Urinary bladder (tissue), 4 donors: ENCODE results near the gene MRPL36. TPM values are rescaled to one million over a fixed set of nuclear protein-coding genes. Genes with fewer than 3 reads are reported as not detected.

ENCODE experiments used
- DNase-seq: peaks from one replicate; pipeline ENCODE4 v3.0.0-alpha.2; 2015; ENCODE audit errors: extremely low spot score
- H3K27ac ChIP-seq: one replicate; pipeline ENCODE4 v1.5.1; 2013; ENCODE audit warnings: low read depth, mild to moderate bottlenecking, moderate library complexity
- H3K36me3 ChIP-seq: one replicate; pipeline ENCODE4 v1.6.1; 2013; ENCODE audit warnings: mild to moderate bottlenecking, moderate library complexity; ENCODE audit not compliant: insufficient read depth
- H3K4me1 ChIP-seq: one replicate; pipeline ENCODE4 v1.6.1; 2013; ENCODE audit warnings: mild to moderate bottlenecking, moderate library complexity; ENCODE audit not compliant: insufficient read depth
- H3K4me3 ChIP-seq: one replicate; pipeline ENCODE4 v1.5.1; 2013; ENCODE audit warnings: low read depth, low read length
- WGBS: extraction: QIAGEN DNeasy Blood & Tissue Kit; methylation state at CpG from one replicate; pipeline ENCODE4 v1.1.7; 2013; 5-methylcytosine and 5-hydroxymethylcytosine counted together
- polyA plus RNA-seq: library from polyadenylated mRNA; stranded (reverse); fragments of 200-250 nt; gene quantifications from one replicate; pipeline ENCODE4 v1.2.3, GENCODE V29; 2013
- total RNA-seq: library from RNA; depleted of rRNA; stranded (reverse); fragments of >200 nt; gene quantifications from one replicate; pipeline ENCODE4 v1.2.3, GENCODE V29; 2014
- donor health status: healthy with polysubstance abuse.
- donor health status: healthy.

The MRPL36 gene
- total and polyA plus RNA-seq, 2 donors, result 19.9 to 68.6 TPM

DNA sequence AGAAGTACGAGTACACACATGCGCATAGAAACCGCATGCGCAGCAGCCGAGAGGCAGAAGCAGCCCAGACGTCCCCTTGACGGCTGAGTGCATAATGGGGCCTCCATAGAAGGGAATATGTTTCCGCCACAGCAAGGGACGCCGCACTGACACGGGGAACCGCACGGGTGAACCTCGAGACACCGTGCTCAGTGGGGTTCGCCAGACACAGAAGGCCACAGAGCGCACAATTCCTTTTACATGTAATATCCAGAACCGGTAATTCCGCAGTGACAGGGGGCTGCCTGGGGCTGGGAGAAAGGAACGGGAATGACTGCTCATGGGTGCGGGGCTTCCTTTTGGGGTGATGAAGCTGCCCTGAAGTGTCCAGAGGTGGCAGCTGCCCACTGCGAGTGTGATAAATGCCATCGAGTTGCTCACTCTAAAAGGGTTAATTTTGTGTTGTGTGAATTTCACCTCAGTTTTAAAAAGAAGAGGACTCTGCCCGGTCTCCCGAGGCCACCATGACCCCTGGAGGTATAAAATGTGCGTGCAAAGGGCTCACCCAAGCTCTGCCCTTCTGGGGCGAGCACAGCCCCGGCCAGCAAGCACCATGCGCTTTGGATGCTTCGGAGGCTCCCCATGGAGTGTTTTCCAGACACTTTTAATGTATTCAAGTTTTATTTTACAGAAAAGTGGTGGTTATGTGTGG is 29.7 kb downstream of the MRPL36 start:
- DNase-seq, result no peak
- no peaks in the 10 kb centered on the region for H3K4me1 ChIP-seq
- no peak overlapping the region for H3K4me3 ChIP-seq
- no peak overlapping the region for H3K27ac ChIP-seq
- WGBS, result 84% methylated on average over 30 of the region's 30 CpGs
- no peaks in the 10 kb centered on the region for H3K36me3 ChIP-seq

DNA sequence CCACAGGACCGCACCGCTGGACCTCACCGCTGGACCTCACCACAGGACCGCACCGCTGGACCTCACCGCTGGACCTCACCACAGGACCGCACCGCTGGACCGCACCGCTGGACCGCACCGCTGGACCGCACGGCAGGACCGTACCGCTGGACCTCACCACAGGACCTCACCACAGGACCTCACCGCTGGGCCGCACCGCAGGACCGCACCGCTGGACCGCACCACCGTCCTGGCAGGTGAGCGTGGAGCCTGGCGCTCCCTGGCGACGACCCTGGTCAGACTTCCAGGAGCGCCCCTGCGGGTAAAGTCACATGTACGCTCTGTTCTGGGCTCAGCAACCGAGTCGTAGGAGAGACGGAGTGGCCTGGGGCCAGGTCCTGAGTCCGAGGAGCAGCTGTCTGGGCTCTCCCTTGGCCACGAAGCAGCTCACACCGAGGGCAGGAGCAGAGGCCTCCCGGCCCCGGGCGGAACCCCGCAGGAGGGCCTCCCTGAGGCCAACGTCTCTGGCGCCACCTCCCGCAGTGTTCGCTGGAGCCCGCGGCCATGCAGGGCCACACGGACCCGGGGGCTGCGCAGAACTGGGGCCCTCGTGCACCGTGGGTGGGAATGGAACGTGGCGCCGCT is 30.5 kb downstream of the MRPL36 start:
- H3K4me3 ChIP-seq, result no peak overlapping the region
- H3K36me3 ChIP-seq, result no peaks in the 10 kb centered on the region
- no peak overlapping the region for H3K27ac ChIP-seq
- DNase-seq, result no peak
- H3K4me1 ChIP-seq, result no peaks in the 10 kb centered on the region
- 93% methylated on average over 47 of the region's 54 CpGs for WGBS

DNA sequence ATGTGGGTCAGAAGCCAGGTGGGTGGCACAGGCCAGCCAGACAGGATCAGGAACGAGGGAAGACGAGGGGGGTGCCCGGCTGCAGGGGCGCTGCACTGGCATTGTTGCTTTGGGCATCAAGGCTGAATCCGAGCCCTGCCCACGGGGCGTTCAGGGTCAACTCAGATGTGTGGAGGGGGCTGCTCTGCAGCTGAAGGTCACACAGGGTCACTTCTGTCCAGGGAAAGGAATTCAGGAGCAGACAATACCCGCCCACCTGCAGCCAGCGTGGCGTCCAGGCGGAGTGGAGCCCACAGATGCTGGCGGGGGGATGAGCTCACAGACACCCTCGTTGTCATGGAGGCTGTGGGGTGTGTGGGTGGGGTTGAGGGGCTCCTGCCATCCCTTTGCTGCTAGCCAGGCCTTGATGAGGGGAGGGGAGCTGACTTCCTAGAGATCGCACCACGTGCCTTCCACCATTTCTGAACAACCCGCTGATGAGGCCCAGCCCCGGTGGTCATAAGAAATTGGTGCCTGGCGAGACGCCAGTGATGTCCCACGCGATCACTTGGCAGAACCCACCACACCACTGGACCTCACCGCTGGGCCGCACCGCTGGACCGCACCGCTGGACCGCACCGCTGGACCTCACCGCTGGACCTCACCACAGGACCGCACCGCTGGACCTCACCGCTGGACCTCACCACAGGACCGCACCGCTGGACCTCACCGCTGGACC is 31.2 kb downstream of the MRPL36 start:
- DNase-seq, result no peak
- Histone ChIP-seq H3K36me3 (no peaks in the 10 kb centered on the region), H3K4me3 (no peak overlapping the region), H3K4me1 (no peaks in the 10 kb centered on the region), H3K27ac (no peak overlapping the region)
- WGBS, result 90% methylated on average over 32 of the region's 35 CpGs

DNA sequence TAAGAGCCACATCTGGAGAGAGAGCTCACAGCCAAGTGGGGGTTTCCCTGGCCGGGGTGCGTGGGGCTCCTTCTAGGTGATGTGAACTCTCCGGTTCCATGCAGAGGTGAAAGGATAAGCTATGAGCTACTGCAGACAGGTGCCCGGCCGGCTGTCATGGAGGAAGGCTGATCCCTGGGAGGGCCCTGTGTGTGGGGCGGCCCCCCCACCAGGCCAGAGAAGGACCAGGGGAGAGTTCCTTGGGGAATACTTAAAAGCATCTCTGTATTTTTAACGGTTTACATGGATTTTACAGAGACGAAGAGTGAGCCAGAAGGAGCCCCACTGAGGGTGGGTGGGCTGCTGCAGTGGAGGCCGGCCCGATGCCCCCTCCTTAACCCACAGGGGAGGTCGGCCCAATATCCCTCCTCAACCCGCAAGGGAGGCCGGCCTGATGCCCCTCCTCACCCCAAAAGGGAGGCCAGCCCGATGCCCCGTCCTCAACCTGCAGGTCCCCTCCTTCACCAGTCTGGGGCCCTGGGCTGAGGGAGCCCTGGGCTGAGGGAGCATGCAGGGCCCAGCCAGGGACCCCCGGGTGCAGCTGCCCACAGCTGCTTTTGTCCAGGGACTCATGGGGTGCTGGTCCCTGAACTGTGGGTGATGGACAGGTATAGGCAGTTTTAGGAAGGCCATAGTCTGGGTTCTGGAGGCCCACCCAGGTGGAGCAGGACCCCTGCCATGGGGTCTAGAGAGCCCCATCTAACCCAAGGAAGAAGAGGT is 31.9 kb downstream of the MRPL36 start:
- WGBS, result 64% methylated on average over 16 of the region's 16 CpGs

DNA sequence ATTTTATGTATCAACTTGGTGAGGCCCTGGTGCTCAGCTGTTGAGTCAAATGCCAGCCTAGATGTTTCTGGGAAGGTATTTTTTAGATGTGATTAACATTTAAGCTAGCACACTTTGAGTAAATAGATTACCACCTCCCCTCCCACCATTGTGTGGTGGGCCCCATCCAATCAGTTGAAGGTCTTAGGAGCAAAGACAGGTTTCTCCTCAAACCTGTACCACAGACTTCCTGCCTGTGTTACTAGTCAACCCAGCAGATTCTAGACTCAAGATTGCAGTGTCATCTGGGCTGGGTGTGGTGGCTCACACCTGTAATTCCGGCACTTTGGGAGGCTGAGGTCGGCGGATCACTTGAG is 33.8 kb downstream of the MRPL36 start:
- H3K4me1 ChIP-seq, result no peaks in the 10 kb centered on the region
- no peaks in the 10 kb centered on the region for H3K36me3 ChIP-seq
- 94% methylated on average over 3 of the region's 3 CpGs for WGBS
- no peak overlapping the region for H3K4me3 ChIP-seq
- no peak overlapping the region for H3K27ac ChIP-seq
- no peak for DNase-seq

More for the DNA sequence above, 31.9 kb downstream of the MRPL36 start:
- no peak overlapping the region for H3K4me3 ChIP-seq
- no peak for DNase-seq
- no peaks in the 10 kb centered on the region for H3K36me3 ChIP-seq
- H3K27ac ChIP-seq, result no peak overlapping the region
- H3K4me1 ChIP-seq, result no peaks in the 10 kb centered on the region

DNA sequence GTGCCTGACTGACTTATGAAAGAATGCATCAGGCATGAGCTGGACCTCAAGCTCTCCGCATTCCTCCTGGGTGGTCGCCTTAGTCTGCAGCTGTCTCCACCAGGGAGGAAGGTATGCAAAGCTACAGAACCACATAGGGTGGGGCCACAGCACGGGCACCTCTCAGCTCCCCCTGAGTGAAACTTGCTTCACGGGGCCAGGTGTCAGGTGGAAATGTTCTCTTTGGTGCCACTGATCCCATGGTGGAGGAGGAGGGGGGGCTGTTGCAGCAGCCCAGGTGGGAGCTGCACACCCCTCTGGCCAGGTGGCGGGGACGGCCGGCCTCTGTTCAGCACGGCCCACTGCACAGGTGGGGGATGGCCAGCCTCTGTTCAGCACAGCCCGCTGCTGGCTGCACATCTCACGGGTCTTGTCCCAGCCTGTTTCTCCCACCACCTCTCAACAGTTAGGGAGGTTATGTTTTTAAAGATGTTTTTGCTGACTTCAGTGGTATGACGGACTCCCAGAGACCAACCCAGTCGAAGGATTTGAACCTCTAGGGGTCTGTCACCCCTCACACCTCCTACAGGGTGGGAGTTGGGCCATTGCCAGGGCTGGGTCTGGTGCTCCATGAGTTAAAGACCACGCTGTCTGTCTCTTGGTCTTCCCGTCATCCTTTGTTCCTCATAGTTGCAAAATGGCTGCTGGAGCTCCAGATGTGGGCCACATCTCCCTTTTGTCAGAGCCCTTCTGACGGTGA is 34.3 kb downstream of the MRPL36 start:
- DNase-seq, result no peak
- Histone ChIP-seq H3K4me1 (no peaks in the 10 kb centered on the region), H3K4me3 (no peak overlapping the region), H3K27ac (no peak overlapping the region), H3K36me3 (no peaks in the 10 kb centered on the region)
- 80% methylated on average over 15 of the region's 15 CpGs for WGBS

DNA sequence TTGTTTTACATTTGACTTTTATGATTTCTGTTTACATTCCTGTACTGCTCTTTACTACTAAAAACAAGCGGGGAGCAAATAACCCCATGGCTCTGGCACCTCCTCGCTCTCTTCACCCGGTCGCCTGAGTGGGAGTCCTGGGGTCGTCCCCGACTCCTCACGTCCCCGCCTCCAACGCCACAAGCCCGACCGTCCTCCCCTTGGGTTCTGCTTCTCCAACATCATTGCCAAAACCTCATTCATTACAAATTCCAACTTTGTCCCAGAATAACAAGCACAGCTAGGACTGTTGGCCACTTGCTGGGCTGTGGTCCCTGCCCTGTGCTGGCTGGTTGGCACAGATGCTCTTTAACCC is 35.1 kb downstream of the MRPL36 start:
- H3K36me3 ChIP-seq, result no peaks in the 10 kb centered on the region
- H3K4me3 ChIP-seq, result no peak overlapping the region
- no peak overlapping the region for H3K27ac ChIP-seq
- H3K4me1 ChIP-seq, result no peaks in the 10 kb centered on the region
- DNase-seq, result no peak
- 69% methylated on average over 11 of the region's 11 CpGs for WGBS

DNA sequence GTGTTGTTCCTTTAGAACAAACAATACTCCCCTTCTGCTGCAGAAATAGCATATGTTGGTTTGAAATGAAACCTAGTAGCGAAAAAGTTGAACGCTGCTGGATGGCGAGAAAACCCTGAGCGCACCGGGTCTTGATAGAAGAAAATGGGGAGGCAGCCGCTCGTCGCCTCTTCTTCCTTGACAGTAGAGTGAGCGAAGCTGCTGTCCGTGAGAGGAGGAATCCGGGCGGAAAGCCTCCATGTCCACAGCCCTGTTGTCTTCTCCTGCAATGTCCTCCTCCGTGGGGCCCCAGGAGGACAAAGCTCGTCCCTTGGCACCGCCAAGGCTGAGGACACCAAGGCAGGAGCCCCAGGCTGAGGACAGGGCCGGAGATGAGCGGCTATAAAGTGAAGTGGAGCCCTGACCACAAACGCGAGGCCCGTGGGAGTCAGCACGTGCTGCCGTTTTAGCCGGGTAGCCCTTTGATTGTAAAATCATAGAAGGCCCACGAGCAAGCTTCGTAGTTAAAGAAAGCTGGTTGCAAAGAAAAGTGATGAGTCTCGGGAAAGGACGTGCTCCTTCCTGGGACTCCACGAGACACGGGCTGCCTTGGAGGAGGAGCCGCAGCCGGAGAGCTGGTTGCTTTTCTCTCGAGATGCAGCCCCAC is 35.6 kb downstream of the MRPL36 start:
- DNase-seq, result no peak

DNA sequence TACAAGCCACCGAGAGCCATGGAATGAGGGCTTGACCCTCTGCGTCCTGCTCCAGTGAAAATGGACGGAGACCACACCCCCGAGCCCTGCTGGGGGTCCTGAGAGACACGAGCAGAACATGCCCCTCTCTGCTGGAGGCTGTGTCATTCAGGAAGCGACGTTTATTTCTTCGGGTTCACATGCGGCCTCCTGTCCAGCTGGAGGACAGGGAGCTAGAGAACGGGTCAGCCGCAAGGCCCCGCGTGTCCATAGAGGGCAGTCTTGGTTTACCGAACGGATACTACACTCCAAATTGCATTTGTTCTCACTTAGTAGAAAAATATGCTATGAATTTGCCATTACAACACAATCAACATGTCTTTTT is 36.1 kb downstream of the MRPL36 start:
- no peaks in the 10 kb centered on the region for H3K36me3 ChIP-seq
- 28% methylated on average over 15 of the region's 15 CpGs for WGBS
- H3K4me1 ChIP-seq, result no peaks in the 10 kb centered on the region
- H3K27ac ChIP-seq, result no peak overlapping the region
- no peak for DNase-seq
- no peak overlapping the region for H3K4me3 ChIP-seq

More for the DNA sequence above, 35.6 kb downstream of the MRPL36 start:
- H3K36me3 ChIP-seq, result no peaks in the 10 kb centered on the region
- no peak overlapping the region for H3K27ac ChIP-seq
- 69% methylated on average over 32 of the region's 32 CpGs for WGBS
- no peak overlapping the region for H3K4me3 ChIP-seq
- no peaks in the 10 kb centered on the region for H3K4me1 ChIP-seq

DNA sequence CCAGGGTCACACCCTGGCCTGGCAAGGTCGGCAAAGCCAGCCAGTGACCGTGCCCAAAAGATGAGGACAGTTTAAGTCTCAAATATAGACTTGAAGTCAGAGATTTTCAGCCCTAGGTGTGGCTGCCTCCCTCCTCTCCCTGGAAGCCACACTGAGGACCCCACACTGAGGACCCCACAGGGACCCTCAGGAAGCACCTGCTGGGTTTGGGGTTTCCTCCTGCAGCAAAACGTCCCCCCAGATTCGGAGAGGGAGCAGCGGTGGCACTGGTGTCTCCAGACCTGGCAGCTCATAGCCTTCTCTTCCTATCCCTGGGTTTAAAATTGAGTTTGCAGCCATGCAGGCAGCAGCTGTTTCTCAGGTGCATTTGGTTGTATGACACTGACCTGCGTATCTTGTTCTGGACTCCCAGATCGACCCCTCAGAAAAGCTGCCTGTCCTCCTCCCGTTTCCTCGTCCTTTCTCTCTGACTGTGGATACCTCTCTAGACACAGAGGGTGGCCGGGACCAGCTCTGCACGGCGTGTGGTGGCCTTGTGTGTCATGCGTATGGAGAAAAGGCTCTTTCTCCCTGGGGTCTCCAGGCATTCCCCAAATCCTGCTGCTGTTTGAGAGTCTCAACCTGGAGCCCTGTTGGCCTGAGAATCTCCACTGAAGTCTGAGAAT is 36.6 kb downstream of the MRPL36 start:
- DNase-seq, result no peak
- Histone ChIP-seq H3K4me3 (no peak overlapping the region), H3K27ac (no peak overlapping the region), H3K36me3 (no peaks in the 10 kb centered on the region), H3K4me1 (no peaks in the 10 kb centered on the region)
- 80% methylated on average over 13 of the region's 13 CpGs for WGBS

DNA sequence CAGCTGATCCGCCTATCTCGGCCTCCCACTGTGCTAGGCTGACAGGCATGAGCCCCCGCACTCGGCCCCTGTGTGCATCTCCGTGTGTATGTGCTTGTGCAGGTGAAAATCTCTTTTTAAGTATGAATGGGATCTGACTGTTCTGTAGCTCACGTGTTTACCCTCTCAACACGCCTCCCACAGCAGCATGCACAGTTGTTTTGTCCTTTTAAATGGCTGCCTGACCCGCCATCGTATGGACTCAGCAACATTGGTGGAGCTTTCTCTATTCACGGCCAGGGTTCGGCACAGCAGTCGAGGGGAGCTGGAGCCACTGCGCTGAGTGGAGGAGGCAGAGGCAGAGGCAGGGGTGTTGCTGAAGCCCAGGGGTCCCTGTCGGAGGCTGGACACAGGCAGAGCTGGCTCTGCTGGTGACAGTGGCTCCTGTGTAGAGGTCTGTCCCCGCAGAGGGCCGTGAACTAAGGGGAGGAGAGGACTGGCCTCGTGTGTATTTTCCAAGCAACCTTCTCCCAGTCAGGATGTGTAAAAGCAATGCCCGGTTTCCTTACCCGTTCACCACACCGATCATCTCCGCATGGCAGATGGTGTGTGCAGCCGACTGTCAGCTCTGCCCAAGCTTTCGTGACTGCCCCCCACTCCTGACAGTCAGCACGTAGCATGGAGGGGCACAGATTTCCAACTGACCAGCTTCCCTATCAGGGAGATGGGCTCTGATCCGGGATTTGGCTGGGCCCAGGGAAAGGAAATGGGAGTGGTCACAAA is 37.3 kb downstream of the MRPL36 start:
- Histone ChIP-seq H3K4me3 (no peak overlapping the region), H3K36me3 (no peaks in the 10 kb centered on the region), H3K27ac (no peak overlapping the region), H3K4me1 (no peaks in the 10 kb centered on the region)
- DNase-seq, result no peak
- WGBS, result 80% methylated on average over 25 of the region's 25 CpGs

DNA sequence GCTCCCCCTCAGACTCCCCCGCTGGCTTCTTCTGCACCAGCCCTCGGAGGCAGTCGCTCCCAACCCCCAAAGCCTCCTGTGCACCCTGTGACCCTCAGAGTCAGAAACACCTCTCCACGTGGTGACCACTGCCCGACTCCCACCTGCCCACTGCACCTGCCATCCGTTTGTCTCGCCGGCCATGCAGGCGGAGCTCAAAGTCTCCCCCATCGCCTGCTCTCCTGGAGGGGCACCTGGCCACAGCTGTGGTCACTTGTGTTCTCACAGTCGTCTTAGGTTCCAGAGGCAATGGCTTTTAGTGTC is 38.2 kb downstream of the MRPL36 start:
- WGBS, result 86% methylated on average over 11 of the region's 11 CpGs
- no peaks in the 10 kb centered on the region for H3K36me3 ChIP-seq
- H3K4me1 ChIP-seq, result no peaks in the 10 kb centered on the region
- no peak overlapping the region for H3K4me3 ChIP-seq
- no peak overlapping the region for H3K27ac ChIP-seq
- no peak for DNase-seq
